ENCODE measurements around the gene CDHR4.
"Not testable (repeated sequence)": the region's sequence is repeated elsewhere in the genome, so short reads cannot be mapped to it uniquely, and the experiment has no call there.

Gene CDHR4

DNA sequence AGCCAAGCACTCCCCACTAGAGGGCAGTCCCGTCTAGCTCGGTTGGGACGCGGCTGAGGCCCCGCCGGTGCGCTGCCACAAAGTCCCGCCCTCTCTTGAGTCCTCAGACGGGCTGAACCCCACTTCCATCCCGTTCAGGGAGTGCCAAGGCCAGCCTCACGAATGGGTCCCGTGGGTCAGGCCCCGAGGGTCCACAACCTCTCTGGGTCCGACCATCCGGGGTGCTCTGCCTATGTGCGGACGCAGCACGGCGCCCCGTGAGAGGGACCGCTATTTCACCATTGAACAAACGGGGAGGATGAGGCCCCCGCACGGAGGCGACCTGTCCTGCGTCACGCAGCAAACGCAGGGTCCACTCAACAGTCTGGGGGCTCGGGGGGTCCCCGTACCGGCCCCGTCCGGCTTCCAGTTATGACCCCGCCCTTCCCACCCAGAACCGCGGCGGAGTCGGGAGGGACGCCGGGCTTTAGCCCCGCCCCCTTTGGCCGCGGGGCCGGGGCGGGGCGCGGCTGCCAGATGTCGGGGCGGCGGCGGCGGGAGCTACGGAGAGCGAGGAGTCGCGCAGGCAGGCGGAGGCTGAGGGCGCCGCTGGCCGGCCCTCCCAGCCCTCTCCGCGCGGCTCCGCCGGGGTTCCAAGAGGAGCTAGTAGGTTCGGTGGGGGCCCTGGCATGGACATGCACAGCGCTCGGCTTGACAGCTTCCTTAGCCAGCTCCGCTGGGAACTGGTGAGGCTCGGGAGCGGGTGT is 3.2 kb upstream of the CDHR4 start, which contains the start of gene INKA1:
Gene INKA1 (plus strand): TSS at position 543 of the 746 bp plus-strand sequence. CDS start 132 bp downstream, at position 675.
- DNase-seq = peak; percentile 27

DNA sequence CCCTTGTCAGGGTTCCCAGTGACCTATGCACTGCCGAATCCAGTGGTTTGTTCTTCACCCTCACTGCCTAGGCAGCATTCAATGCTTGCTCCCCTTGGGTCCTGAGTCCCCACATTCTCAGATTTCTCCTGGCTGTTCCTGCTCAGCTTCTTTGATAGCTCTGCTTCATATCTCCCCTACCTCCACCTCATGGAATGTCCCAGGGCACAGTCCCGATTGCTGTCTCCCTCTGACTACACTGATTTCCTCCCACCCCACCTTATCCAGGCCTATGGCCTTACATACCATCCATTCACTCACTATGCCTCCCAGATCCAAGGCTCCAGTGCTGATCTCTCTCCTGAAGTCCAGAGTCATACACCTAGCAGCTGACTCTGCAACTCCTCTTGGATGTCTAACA is 1.5 kb upstream of the CDHR4 start:
- no peak for DNase-seq

DNA sequence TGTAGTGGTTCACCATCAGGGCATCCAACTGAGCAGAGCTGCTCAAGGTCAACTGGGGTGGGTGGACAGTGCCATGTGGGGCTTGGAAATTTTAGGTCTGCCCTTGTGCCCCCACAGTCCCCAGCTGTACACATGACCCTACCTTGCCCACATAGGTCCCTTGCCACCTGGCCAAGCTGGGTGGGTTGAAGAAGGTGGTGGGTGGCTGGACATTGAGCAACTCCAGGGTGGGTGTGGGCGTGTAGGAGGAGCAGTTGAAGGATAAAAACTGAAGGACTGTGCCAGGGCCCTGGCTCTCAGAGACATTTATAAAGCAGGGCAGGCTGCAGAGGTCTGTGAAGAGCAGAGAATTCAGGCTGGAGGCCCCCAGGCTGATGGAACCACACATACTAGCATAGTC is 568 bp downstream of the CDHR4 start:
- DNase-seq = no peak

GRCh38 chr3:49794926-49795905 is 4.5 kb downstream of the CDHR4 start:
- DNase-seq = no peak

DNA sequence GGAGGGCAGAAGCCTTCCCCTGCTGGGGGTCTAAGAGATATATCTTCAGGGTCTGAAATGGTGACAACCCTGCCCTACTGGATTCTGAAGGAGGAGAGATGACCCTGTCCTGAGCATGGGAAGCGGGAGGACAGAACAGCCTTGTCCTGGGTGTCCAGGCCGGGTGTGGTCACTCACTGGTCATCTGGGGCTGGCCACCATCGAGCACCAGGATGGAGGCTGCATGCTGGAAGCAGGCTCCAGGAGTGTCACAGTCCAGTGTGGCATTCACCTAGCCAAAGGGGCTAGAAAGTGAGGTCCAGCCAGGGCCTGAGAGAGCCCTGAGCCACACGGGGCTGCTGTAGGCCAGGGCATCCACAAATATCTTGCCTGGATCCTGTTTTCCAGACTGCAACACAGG is 5.2 kb downstream of the CDHR4 start:
- no peak for DNase-seq

DNA sequence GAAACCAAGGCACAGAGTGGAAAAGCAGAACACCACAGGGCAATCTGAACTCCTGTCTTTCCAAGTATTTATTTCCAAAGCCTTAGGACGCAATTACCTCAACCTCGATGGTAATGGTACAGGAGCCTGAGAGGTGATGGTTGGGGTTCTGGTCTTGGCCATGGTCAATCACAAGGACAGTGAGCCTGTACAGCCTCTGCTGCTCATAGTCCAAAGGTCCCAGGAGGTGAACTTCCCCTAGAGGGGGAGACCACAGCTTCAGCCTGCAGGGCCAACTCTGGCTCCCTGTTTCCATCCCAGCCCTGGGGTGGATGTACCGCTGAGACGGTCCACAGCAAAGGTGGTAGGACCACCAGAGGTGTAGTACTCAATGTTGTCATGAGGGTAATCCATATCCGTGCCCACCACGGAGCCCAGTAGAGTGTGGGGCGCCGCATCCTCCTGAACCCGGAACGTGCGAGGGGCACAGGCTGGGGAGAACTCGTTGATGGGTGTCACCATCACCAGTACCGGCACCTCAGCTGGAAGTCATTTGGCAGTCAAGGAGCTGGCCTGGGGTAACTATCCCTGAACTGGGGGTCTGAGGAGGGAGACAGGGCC is 6.1 kb downstream of the CDHR4 start:
- DNase-seq = no peak

DNA sequence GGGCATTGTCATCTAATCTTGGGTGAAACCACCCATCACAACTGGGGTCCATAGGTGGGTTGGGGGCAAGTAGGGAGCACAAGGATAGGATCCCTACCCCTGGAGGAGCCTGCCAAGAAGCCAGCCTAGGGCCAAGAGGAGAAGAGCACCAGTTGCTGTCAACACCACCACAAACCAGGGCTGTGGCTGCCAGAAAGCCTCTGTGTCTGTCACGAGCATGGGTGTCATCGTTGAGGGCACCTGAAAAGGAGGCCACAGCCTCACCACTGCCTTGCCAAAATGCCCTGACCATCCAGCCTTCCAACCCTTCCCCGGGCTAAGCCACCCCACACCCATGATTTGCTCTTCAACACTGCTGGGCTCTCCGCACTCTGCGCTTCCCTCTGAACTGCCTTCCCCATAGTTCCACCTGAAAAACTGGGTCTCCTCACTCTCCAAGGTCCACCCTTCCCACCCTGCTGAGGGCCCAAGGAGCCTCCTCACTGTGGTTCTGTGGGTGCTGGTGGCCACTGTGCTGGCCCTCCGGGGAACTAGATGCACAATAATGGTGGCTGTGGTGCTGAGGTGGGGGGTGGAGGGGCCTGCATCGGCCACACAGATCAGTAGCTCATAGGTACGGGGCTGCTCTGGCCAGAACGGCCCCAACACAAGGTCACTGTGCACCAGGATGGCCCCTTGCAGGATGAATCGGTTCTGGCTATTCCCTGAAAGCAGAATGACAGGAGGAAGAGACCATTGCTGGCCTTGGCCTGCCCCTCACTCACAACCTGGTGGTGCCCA is 7.1 kb downstream of the CDHR4 start:
- DNase-seq = no peak

GRCh38 chr3:49791571-49791970 is 8.1 kb downstream of the CDHR4 start:
- no peak for DNase-seq

DNA sequence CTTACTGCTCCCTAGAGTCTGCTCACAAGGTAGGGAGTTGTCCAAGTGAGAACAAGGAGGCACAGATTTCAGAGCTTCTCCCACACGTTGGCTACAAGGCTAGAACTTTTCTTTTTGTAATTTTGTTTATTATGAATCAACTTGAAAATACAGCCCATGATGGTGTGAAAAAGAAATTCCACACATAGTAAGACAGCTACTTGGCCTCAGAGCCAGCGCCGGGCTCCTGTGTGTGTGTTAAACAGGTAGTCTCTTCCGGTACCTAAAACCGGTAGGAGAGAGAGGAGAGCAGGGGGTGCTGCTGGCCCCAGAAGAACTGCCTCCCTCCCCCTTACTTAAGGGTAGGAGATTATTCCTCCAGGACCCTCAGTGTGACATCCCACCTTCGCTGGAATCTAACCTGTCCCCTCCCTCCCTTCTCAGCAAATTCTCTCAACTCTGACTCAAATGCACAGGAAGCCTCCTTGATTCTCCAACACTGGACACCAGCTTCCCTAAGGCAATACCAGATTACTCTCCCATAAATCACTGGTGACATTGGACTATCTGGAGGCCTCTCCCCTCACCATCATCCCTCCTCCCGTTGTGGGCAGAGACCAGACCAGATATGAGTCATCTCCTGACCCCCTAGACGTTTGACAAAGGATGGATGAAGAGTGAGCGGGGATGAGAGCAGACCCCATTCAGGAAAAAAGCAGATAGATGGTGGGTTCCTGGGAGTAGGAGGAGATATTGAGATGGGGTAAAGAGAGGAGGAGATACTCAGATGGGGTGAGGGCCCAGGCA is 8.9 kb downstream of the CDHR4 start:
- no peak for DNase-seq

- DNase-seq = no peak
Observed at GRCh38 chr3:49788056-49788455, 11.6 kb downstream of the CDHR4 start.

DNA sequence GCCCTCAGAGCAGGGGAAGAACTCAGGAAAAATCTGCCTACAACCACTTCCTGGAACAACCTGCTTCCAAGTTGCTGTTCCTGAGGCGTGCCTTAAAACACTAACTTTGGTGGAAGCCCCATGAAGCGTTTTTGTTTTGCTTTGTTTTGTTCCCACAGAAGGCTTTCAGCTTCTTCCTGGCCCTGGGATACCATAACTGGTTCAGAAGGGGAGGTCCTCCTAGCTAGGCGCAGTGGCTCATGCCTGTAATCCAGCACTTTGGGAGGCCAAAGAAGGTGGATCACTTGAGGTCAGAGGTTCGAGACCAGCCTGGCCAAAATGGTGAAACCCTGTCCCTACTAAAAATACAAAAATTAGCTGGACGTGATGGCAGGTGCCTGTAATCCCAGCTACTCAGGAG is 12.1 kb downstream of the CDHR4 start:
- DNase-seq = no peak

GRCh38 chr3:49787182-49787464 is 12.6 kb downstream of the CDHR4 start:
- no peak for DNase-seq

DNA sequence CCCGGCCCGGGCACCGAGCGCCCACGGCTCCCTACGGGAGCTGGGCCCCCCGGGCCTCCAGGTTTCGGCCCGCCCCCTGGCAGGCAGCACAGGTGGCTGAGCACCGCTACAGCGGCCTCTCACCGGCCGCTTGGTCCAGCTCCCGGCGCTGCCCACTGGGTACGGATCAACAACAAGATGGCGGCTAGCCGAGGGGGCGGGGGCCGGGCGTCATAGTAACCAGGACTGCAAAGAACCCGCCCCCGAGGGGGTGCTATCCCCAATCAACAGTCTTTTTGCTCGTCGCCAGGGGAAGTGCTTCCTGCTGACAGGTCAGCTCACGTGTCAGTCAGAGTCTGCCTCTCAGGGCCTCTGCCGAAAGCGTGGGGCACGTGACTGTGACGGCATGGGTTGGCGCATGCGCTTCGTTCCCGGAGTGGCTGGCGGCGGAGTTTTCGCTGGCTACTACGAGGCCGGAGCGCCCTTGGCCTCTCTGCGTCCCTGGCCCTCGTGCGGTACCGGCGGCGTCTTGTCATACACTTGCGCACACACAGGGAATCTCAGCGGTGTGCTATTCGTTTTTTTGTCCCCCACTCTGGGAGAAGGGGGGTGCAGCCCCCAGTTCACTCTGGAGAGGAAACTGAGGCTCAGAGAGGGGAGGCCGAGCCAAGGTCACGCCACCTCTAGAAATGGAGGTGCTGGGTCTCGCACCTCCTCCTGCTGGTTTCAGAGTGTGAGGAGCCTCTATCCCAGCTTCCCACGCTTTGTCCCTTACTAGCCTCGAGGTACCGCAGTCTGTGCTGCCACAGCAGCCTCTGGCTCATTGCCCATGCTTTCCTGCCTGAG is 13.1 kb downstream of the CDHR4 start, which contains the start of gene IP6K1:
Gene IP6K1 (minus strand): TSS at position 186 of the 825 bp plus-strand sequence. CDS start 38,502 bp downstream, outside the sequence.
- peak; percentile 94 for DNase-seq

DNA sequence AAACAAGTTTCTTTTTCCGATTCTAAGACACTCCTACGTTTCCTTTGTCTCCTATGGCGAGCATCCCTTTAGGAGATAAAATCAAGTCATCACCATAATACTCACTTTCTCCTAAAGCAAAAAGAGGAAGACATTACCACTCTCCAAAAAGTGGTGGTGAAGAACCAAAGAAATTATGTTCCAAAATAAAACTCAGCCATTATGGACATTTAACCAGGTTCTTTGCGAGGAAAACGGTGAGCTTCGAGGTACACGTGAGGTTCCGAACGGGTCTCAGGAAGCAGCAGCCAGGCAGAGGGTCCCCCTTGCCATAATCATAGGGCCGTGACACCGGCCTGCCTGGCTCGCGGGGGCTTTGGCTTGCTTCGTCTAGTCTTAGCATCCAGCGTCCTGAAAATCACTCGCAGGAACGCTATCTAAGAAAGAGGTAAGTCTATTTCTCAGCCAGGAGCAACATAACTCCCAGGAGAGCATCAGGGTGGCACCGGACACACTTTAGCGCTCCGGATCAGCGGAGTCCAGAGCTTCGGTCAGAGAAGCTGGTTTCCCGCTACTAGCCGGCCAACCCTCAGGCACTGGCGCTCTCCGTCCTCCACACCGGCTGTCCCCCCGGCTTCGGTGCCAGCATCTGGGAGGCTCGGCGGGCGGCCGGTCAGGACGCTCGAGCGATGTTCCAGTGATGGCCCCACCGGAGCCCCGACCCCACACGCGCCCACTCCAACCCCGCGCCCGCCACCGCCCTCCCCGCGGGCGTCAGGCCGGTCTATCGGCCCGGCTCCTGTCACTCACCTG is 13.9 kb downstream of the CDHR4 start:
- no peak for DNase-seq

DNA sequence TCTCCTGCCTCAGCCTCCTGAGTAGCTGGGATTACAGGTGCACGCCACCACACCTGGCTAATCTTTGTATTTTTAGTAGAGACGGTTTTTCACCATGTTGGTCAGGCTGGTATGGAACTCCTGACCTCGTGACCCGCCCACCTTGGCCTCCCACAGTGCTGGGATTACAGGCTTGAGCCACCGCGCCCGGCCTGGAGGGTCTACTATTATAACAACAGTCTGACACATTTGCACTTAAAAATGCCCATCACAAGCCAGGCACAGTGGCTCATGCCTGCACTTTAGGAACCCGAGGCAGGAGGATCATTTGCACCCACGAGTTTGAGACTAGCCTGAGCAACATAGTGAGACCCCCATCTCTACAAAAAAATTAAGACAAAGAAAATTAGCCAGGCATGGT is 17.4 kb downstream of the CDHR4 start:
- not testable (repeated sequence) for DNase-seq

- no peak for DNase-seq
Observed at GRCh38 chr3:49781415-49782199, 18.1 kb downstream of the CDHR4 start.

GRCh38 chr3:49780975-49781365 is 18.7 kb downstream of the CDHR4 start:
- not testable (repeated sequence) for DNase-seq

DNA sequence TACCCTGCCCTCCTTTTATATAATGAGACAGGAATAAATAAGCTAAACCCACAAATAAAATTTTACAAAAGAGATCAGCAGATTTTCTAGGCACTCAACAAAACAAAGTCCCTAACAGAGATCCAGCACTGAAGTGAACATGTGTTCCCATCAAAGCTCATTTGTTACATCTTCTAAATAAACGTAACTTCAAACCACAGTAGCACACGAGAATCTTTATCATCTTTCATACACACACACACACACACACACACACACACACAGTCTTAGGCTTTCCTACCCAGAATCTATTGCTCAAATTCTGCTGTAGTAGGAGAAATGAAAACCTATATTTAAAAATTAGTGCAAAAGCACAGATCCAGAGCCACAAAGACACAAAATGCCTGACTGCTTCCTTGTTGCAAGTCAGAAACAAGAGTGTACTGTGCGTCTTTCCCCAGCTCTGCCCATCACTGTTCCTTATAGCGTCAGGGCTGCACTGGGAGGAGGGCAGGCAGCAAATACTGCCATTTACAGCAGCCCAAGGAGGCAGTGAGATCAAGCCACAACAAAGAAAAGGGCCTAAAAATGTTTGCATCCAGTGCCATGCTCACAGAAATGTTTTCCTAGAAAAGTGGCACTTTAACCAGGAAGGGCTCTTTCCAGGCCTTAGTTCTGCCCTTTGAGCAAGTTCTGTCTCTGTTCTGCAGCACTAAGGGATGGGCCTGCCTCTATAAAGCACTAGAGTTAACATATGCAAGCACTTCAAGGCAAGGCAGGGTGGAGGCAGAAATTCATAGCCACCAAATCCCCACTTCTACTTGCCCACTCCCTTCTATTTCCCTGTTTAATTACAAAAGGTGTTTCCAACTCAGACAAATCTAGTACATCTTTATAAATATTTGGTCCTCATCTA is 19.3 kb downstream of the CDHR4 start:
- no peak for DNase-seq
